GM20000 (cell line): ENCODE data around the gene MAP3K5.

ENCODE experiments used
- DNase-seq: peaks from one replicate; pipeline ENCODE4 v3.0.0; 2012; ENCODE audit warnings: low spot score
- TF ChIP-seq, protein P1 (sequence below): IDR thresholded peaks from 2 replicates; pipeline ENCODE4 v1.5.1; 2012; ENCODE audit warnings: mild to moderate bottlenecking, control low read depth; ENCODE audit errors: extremely low read depth, missing control alignments

The MAP3K5 gene

DNA sequence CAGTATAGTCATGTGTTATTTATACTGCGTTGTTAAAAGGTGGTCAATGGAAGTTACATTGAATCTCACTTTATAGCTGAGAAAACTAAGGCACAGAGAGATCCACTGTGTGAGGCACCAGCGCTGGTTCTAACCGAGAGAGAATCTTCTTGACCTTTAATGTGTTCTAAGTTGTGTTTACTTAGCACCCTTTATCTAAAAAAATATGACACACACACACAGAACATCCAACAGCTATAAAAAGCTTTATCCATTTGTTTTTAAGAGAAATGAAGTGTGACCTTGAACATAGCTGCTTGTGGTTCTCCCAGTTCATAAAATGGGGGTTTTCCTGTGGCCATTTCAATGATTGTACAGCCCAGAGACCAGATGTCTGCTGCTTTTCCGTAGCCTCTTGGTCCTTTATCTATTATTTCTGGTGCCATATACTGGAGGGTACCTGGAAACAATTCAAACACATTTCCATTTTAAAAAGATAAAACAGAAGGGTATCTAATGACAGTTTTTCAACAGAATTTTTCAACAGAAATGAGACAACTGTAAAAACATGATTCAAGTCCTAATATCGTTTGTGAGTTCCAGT lies 187.3 kb downstream of the MAP3K5 start:
- TF ChIP-seq, protein P1, sequence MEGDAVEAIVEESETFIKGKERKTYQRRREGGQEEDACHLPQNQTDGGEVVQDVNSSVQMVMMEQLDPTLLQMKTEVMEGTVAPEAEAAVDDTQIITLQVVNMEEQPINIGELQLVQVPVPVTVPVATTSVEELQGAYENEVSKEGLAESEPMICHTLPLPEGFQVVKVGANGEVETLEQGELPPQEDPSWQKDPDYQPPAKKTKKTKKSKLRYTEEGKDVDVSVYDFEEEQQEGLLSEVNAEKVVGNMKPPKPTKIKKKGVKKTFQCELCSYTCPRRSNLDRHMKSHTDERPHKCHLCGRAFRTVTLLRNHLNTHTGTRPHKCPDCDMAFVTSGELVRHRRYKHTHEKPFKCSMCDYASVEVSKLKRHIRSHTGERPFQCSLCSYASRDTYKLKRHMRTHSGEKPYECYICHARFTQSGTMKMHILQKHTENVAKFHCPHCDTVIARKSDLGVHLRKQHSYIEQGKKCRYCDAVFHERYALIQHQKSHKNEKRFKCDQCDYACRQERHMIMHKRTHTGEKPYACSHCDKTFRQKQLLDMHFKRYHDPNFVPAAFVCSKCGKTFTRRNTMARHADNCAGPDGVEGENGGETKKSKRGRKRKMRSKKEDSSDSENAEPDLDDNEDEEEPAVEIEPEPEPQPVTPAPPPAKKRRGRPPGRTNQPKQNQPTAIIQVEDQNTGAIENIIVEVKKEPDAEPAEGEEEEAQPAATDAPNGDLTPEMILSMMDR: no peak
- DNase-seq: no peak

DNA sequence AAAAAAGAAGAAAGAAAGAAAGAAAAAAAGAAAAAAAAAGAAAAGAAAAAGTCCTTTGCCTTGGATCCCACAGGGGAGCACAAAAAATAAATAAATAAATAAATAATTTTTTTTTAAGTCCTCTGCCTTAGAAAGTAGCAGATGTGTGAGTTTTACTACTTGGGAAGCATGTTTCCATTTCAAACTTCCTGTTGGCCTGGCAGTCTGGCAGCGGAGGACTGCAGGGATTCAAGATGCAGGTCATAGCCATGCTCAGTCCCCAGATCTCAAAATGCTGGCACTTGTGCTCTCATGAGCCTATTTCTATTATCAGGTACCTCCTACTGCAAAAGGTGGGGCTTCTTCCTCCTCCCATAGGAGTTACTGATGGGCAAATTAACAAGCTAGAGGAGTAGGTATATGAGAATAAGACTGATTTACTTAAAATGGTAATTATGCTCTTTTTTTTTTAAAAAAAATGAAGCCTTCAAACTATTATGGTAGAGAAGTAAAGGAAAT lies 187.9 kb downstream of the MAP3K5 start:
- DNase-seq: no peak
- TF ChIP-seq, protein P1: no peak

DNA sequence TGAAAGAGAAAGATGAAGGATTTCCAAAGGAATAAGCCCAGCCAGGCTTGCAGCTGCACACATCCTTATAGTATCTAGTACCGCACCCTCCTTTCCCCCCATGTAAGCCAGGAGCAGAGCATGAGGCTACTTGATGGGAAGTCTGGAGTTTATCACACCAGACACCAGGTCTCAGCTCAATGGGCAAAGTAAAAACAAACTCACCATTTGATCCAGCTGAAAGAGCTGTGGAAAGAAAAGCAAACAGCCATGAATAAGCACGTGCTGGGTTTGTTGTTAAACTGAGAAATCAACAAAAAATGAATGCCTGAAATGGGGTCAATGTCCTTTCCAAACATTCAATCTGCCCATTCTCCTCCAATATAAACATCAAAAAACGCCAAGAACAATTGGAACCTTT lies 191.5 kb downstream of the MAP3K5 start:
- TF ChIP-seq, protein P1: no peak
- no peak for DNase-seq

DNA sequence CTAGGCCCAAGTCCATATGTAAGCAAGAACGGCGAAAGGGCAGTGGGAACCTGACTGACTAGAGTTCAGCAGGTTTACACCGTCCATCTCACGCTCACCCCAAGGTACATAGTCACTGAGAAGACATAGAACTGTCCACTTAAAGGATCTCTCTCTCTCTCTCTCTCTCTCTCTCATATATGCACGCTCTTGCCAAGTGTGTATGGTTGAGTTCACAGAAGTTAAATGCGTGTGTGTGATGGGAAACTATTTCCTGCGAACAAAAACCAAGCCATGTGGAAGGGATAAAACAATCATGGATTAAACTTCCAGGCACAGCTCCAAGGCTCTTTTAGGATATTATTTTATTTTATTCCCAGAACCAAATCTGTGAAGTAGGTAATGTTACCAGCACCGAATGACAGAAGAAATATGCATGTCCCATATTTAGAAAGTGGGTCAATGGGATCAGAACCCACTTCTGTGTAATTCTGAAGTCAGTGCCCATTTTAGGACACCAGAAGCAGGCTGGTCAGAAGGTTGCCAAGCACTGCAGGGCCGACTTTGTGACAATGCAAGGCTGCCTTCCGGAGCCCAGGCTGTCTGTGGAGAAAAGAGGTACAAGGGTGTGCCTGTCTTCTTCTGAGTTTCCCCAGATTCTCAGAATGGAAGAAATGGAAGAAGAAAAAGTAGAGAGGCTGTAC lies 192.8 kb downstream of the MAP3K5 start:
- TF ChIP-seq, protein P1: no peak
- no peak for DNase-seq

DNA sequence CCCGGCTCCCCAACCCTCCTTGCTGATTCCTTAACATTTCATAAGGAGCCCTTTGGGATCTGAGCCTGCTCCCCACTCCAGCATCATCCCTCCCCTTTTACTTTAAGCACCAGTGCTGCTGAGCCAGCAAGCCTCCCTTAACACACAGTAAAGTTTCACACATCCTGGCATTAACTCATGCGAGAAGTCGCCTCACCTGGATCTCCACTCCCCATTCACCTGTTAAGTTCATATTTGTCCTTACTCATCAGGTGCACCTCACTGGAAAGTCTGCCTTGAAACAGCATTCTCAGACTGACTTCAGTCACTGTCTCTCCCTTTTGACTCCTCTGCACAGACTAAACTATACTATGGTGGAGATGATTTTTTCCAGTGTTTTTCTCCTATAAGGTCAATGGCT lies 194.2 kb downstream of the MAP3K5 start:
- TF ChIP-seq, protein P1: no peak
- no peak for DNase-seq

DNA sequence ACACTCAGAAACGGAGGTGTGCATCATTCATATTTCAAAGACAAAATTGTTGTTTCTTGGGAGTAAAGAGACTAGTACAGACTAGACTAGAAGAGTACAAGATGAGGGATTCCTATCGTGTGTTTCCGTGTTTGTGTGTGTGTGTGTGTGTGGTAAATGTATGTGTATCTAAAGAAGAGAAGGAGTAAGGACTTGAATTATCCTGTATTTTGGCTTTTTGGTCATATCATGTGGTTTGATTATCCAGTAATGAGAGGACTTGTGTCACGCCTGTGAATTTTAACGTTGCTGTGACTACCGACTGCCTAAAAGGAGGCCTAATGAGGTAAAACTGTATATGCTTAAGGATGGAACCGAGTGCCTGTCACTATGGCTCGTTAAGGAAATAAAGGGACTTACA lies 197.6 kb downstream of the MAP3K5 start:
- TF ChIP-seq, protein P1: no peak
- DNase-seq: no peak

DNA sequence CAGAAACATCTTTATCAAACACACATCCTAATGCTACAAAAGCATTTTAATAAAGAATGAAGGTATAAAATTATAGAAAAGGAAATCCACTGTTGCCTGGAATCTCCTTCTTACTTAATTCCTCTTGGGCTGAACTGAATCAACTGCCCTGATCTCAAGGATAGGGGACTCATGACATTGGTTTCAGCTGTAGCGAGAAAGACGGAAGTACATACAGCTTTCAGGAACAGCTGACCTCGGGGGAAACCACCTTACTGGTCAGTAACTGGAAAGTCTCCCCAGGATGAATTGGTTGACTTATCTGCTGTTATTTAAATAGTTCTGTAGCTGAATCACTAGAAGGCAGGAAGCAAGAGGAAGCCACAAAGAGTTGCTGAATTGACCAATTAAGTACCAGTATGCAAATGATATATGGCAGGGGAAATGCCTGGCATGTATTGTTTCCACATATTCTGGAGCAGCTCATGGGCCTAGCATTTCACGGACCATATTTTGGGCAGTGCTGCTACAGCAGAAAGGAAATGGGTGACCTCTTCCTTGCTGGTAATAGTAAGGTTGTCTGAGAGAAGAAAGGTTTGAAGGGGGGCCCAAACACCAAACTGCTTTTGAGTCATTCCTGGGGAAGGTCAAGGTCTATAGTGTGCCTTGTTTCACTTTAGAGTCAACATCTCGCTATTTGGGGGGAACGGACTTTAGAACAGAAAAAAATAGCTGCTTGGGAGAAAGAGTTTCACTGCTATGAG lies 198.4 kb downstream of the MAP3K5 start:
- TF ChIP-seq, protein P1: no peak
- DNase-seq: peak; percentile 74
